ENCODE data around the gene GATA2.

DNA sequence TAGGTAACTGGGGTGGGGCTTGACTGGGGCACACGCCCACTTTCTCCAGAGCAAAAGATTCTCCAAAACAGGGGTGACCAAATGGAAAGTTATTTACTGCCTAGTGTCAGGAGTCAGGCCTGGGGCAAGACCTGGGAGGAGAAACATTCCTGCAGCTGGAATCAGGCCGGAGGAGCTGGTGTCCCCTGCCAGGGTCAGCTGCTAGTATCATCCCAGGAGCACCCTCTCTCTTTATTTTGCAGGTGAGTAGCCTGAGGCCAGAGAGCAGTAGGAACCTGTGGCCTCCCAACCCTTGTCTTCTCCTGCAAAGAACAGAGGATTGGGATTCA is 59.2 kb downstream of the GATA2 start:
- TF ChIP-seq EP300 (IDR thresholded peaks at IDR 0.05) = no peak
- TF ChIP-seq, protein P1, sequence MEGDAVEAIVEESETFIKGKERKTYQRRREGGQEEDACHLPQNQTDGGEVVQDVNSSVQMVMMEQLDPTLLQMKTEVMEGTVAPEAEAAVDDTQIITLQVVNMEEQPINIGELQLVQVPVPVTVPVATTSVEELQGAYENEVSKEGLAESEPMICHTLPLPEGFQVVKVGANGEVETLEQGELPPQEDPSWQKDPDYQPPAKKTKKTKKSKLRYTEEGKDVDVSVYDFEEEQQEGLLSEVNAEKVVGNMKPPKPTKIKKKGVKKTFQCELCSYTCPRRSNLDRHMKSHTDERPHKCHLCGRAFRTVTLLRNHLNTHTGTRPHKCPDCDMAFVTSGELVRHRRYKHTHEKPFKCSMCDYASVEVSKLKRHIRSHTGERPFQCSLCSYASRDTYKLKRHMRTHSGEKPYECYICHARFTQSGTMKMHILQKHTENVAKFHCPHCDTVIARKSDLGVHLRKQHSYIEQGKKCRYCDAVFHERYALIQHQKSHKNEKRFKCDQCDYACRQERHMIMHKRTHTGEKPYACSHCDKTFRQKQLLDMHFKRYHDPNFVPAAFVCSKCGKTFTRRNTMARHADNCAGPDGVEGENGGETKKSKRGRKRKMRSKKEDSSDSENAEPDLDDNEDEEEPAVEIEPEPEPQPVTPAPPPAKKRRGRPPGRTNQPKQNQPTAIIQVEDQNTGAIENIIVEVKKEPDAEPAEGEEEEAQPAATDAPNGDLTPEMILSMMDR (IDR thresholded peaks at IDR 0.05) = no peak
